Measurements from ENCODE around the gene SPANXA1. TPM values are rescaled to one million over a fixed set of nuclear protein-coding genes. Genes with fewer than 3 reads are reported as not detected.
"Not testable (repeated sequence)": the region's sequence is repeated elsewhere in the genome, so short reads cannot be mapped to it uniquely, and the experiment has no call there.

SPANXA1 gene, protein sequence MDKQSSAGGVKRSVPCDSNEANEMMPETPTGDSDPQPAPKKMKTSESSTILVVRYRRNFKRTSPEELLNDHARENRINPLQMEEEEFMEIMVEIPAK
- not detected in 2 replicates for total RNA-seq (2014; rRNA removed; shearing (Covaris generic))

- DNase-seq (ENCODE audit: low spot score): not testable (repeated sequence)
Measured at GRCh38 chrX:141584638-141585037, at the start of gene SPANXA1. Gene SPANXA1, minus strand, starts transcription at chrX:141584738. Its CDS starts 60 bp downstream, at chrX:141584678.

DNA sequence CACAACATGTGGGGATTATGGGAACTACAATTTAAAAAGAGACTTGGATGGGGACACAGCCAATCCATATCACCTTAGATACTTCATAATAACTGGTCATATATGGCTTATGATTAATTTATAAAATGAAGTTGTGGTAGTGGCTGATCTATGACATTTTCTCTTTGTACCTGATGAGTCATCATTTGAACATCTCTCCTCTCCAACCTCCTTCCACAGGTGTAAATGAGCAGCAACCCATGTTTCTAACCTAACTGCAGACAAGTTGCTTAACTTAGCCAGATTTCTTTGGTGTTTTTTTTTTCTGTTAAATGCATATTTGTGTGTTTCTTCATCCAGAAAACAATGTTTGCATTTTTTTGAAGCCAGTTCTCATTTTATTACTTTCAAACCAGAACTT, 47.6 kb upstream of the SPANXA1 start:
- no peak for DNase-seq (ENCODE audit: low spot score)

DNA sequence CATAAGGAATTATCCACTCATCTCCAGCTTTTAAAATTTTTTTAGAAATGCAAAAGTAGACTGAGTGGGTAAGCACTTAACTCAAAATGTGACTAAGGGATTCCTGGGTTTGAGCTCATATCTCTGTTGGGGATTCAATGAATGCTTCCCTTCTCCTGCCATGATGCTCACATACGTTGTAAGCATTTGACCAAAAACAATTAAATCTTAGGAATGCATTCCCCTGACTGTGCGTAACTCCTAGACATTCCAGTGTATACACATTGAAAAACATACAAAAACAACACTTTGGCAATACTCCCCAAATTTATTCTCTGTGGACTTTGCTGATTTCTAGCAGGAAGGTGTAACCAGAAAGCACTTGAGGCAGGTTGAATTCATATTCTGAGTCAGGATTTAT, 34.8 kb upstream of the SPANXA1 start:
- DNase-seq (ENCODE audit: low spot score): no peak

- no peak for DNase-seq (ENCODE audit: low spot score)
Measured at GRCh38 chrX:141609111-141609510, 24.6 kb upstream of the SPANXA1 start.

DNA sequence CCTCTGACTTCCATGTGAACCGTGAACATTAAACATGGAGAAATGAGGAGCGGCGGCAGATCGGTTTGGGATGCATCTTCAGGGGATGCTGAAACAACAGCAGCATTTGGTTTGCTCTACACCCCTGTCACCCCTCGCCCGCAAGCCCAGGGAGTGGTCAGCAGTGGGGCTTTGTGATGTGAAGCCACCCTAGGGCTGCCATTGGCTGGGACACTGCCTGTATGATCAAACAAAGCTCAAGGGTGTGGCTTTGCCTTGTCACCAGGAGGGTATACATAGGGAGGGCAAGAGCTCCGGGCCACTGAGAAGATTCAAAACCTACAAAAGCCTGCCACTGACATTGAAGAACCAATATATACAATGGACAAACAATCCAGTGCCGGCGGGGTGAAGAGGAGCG, 4.9 kb upstream of the SPANXA1 start, which contains the start of gene SPANXA2:
Gene SPANXA2 (plus strand): TSS at position 301 of the 400 bp plus-strand sequence. CDS start 60 bp downstream, at position 361.
- not testable (repeated sequence) for DNase-seq (ENCODE audit: low spot score)

GRCh38 chrX:141542551-141542950, 42.0 kb downstream of the SPANXA1 start:
- DNase-seq (ENCODE audit: low spot score): not testable (repeated sequence)

Other genes starting within 250 kb of the SPANXA1 start
- not detected in 2 replicates for gene SPANXA2, start 5.0 kb upstream of the SPANXA1 start, total RNA-seq (2014; rRNA removed; shearing (Covaris generic))
- gene SPANXD, start 114.0 kb upstream of the SPANXA1 start, total RNA-seq (2014; rRNA removed; shearing (Covaris generic)): not detected in 2 replicates